ENCODE results near the gene NCBP1.

NCBP1 gene

GRCh38 chr9:97635026-97635425, 1.4 kb downstream of the NCBP1 start:
- Histone ChIP-seq H3K79me2 (ENCODE audit: insufficient read depth, low read depth) (peaks cover 87% of the 10 kb centered on the region), H2AFZ (ENCODE audit: low read depth) (no peak overlapping the region), H3K4me3 (IDR thresholded peaks at IDR 0.05; ENCODE audit: insufficient read depth, low read depth, low read length) (no peak overlapping the region), H3K27me3 (ENCODE audit: insufficient read depth, low read depth) (no peaks in the 10 kb centered on the region), H3K36me3 (ENCODE audit: insufficient read depth) (no peaks in the 10 kb centered on the region), H3K4me2 (peak overlapping the region; percentile 87), H3K4me1 (ENCODE audit: low read depth, poor library complexity, severe bottlenecking) (peaks cover 34% of the 10 kb centered on the region), H3K9ac (peak overlapping the region; percentile 90; the same call in 1 of the 2 replicates), H3K27ac (peak overlapping the region; percentile 93; the same call in 1 of the 2 replicates), H4K20me1 (ENCODE audit: insufficient read depth) (0 out of 2 replicates have a peak, but pooled peaks cover 12% of the 10 kb centered on the region)
- no peak for TF ChIP-seq CTCF (conservative IDR thresholded peaks at IDR 0.05; ENCODE audit: low read depth, low read length)

GRCh38 chr9:97636903-97637302, 3.3 kb downstream of the NCBP1 start:
- H3K4me2 ChIP-seq = no peak overlapping the region
- no peak overlapping the region for H3K4me3 ChIP-seq (IDR thresholded peaks at IDR 0.05; ENCODE audit: insufficient read depth, low read depth, low read length)
- no peak overlapping the region for H2AFZ ChIP-seq (ENCODE audit: low read depth)
- no peaks in the 10 kb centered on the region; the same call in 1 of the 2 replicates for H3K36me3 ChIP-seq (ENCODE audit: insufficient read depth)
- H3K4me1 ChIP-seq (ENCODE audit: low read depth, poor library complexity, severe bottlenecking) = peaks cover 27% of the 10 kb centered on the region
- H3K27me3 ChIP-seq (ENCODE audit: insufficient read depth, low read depth) = no peaks in the 10 kb centered on the region
- no peak overlapping the region for H3K27ac ChIP-seq
- peaks cover 19% of the 10 kb centered on the region; the same call in 1 of the 2 replicates for H4K20me1 ChIP-seq (ENCODE audit: insufficient read depth)
- TF ChIP-seq CTCF (conservative IDR thresholded peaks at IDR 0.05; ENCODE audit: low read depth, low read length) = no peak
- H3K79me2 ChIP-seq (ENCODE audit: insufficient read depth, low read depth) = peaks cover 77% of the 10 kb centered on the region
- no peak overlapping the region for H3K9ac ChIP-seq

GRCh38 chr9:97638666-97639065, 5.0 kb downstream of the NCBP1 start:
- Histone ChIP-seq H3K27me3 (ENCODE audit: insufficient read depth, low read depth) (no peaks in the 10 kb centered on the region), H3K36me3 (ENCODE audit: insufficient read depth) (no peaks in the 10 kb centered on the region; the same call in 1 of the 2 replicates), H3K4me3 (IDR thresholded peaks at IDR 0.05; ENCODE audit: insufficient read depth, low read depth, low read length) (no peak overlapping the region), H3K4me2 (no peak overlapping the region), H3K79me2 (ENCODE audit: insufficient read depth, low read depth) (peaks cover 69% of the 10 kb centered on the region), H2AFZ (ENCODE audit: low read depth) (no peak overlapping the region), H3K9ac (no peak overlapping the region), H3K4me1 (ENCODE audit: low read depth, poor library complexity, severe bottlenecking) (peaks cover 24% of the 10 kb centered on the region), H3K27ac (no peak overlapping the region), H4K20me1 (ENCODE audit: insufficient read depth) (peaks cover 19% of the 10 kb centered on the region; the same call in 1 of the 2 replicates)
- TF ChIP-seq CTCF (conservative IDR thresholded peaks at IDR 0.05; ENCODE audit: low read depth, low read length) = 0 out of 2 replicates have a peak, but pooled peaks have one; percentile 16

GRCh38 chr9:97640325-97640724, 6.7 kb downstream of the NCBP1 start:
- no peaks in the 10 kb centered on the region for H3K27me3 ChIP-seq (ENCODE audit: insufficient read depth, low read depth)
- no peak overlapping the region for H3K4me2 ChIP-seq
- peaks cover 19% of the 10 kb centered on the region; the same call in 1 of the 2 replicates for H4K20me1 ChIP-seq (ENCODE audit: insufficient read depth)
- H2AFZ ChIP-seq (ENCODE audit: low read depth) = no peak overlapping the region
- TF ChIP-seq CTCF (conservative IDR thresholded peaks at IDR 0.05; ENCODE audit: low read depth, low read length) = no peak
- peaks cover 52% of the 10 kb centered on the region for H3K79me2 ChIP-seq (ENCODE audit: insufficient read depth, low read depth)
- no peak overlapping the region for H3K27ac ChIP-seq
- H3K9ac ChIP-seq = no peak overlapping the region
- H3K36me3 ChIP-seq (ENCODE audit: insufficient read depth) = no peaks in the 10 kb centered on the region; the same call in 1 of the 2 replicates
- no peak overlapping the region for H3K4me3 ChIP-seq (IDR thresholded peaks at IDR 0.05; ENCODE audit: insufficient read depth, low read depth, low read length)
- peaks cover 17% of the 10 kb centered on the region for H3K4me1 ChIP-seq (ENCODE audit: low read depth, poor library complexity, severe bottlenecking)

Data from KMS-11 (cell line).